ENCODE results near the gene ATG10.

ATG10 gene

GRCh38 chr5:82285206-82285605, 313.4 kb downstream of the ATG10 start:
- DNase-seq, result no peak

GRCh38 chr5:82287625-82288024, 315.8 kb downstream of the ATG10 start:
- DNase-seq, result no peak

GRCh38 chr5:82290005-82290404, 318.2 kb downstream of the ATG10 start:
- DNase-seq, result no peak

DNA sequence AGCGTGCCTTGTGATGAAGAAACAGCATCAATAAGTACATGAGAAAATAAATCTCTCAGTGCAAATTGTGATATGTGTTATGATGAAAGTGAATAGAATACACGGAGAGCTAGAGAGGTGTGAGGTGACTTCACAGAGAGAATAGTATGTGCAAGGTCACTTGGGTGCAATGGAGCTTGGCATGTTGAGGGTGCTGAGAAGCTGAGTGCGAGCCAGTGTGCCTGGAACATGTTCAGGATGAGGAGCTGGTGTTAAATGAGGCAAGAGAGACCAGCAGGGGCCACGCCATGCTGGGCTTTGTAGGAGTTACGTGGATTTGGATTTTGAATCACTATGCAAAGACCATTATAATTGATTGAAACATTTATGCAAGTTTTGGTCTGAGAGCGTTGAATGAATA, 319.1 kb downstream of the ATG10 start:
- no peak for DNase-seq

GRCh38 chr5:82291420-82291819, 319.6 kb downstream of the ATG10 start:
- no peak for DNase-seq

DNA sequence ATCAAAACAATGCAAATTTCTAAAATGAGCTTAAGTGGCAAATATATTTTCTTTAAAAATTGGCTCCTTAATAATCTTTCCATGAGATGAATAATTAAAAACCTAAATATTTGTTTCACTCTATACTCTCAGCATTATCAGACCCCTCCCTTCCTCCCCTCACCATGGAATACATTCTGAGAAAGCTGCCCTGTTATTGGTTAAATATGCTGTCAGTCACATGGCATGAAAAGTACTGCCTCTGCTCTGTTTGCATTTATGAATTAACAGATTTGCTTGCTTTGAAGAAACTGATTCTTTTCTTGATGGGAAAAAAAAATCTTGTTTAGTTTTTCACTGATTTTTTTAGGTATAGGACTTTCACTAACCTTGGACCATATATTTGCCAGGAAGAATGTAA, 323.3 kb downstream of the ATG10 start:
- no peak for DNase-seq

- no peak for DNase-seq
Observed at GRCh38 chr5:82295959-82296531, 324.2 kb downstream of the ATG10 start.

GRCh38 chr5:82296929-82297328, 325.1 kb downstream of the ATG10 start:
- DNase-seq, result no peak

GRCh38 chr5:82297711-82298110, 325.9 kb downstream of the ATG10 start:
- no peak for DNase-seq

DNA sequence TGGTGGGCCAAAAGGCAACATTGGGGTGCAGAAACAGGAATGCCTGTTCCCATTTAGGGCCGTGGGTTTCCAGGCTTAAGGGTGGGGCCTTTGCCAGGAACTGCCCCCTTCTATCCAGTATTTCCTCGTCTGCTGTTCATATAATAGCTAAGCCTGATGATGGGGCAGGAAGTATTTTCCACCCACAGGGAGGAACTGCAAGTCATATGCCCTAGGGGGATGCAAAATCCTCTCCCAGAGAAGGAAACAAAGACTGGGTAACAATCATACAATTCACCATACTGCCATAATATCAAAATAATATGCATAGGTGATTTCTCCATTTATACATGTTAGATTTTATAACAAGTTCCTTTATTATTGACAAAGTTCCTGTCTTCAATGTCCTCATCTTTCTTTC, 326.8 kb downstream of the ATG10 start:
- no peak for DNase-seq

GRCh38 chr5:82301190-82301589, 329.4 kb downstream of the ATG10 start:
- no peak for DNase-seq
